Measurements from ENCODE around the gene KLHL17. TPM values are rescaled to one million over a fixed set of nuclear protein-coding genes. Genes with fewer than 3 reads are reported as not detected.

The KLHL17 gene
- total and polyA plus RNA-seq, 9 of the 15 experiments (the other 6 are each of a cell fraction or from before 2014, with no cell fraction given) = 0.14 to 84.8 (median 13.0) TPM

GRCh38 chr1:966135-966703 lies 5.8 kb downstream of the KLHL17 start, which contains the start of gene PLEKHN1:
PLEKHN1 (plus strand) TSS chr1:966482; CDS start chr1:966532, 50 bp downstream.
- POLR2A ChIA-PET = interaction anchor here (0.5 to 1.8 kb wide), 10 partner anchors 10 to 187 kb away, joined by 3 to 10 read pairs (median 3); no protein-coding TSS in a partner anchor
- FAIRE-seq (peak; percentile 75), DNase-seq (ENCODE audit: extremely low read depth in 1 of 4, low spot score in 3 of 4) (peak; percentile 63 to 75 (median 72)), ATAC-seq (peak; percentile 80)
- BruUV-seq (replicated peaks) = TSS peak; percentile 88
- 13% methylated on average over 20 of the region's 31 CpGs for WGBS (ENCODE audit: insufficient coverage, low coverage, missing lambda C conversion rate)
- no peaks in the 10 kb centered on the region for H4K20me1 ChIP-seq (replicated peaks; ENCODE audit: control insufficient read depth, insufficient read depth, low read length)
- no peaks in the 10 kb centered on the region; a peak in 1 of 5 replicates for H3K27me3 ChIP-seq (ENCODE audit: control insufficient read depth in 2 of 2, insufficient read depth in 2 of 2, low read length in 2 of 2)
- in situ Hi-C loops (cut with MboI) (no loop called here), intact Hi-C loops (cut with micrococcal nuclease) (no loop called here)
- H3K36me3 ChIP-seq (ENCODE audit: control insufficient read depth, insufficient read depth, low read length) = peaks cover 42% of the 10 kb centered on the region; the same call in 2 of the 3 replicates
- H3K9me3 ChIP-seq (replicated peaks; ENCODE audit: control insufficient read depth, insufficient read depth, low read depth, low read length) = peaks cover 6% of the 10 kb centered on the region
- H3K9me1 ChIP-seq (ENCODE audit: control insufficient read depth, insufficient read depth, low read length) = no peaks in the 10 kb centered on the region
- peaks cover 6% of the 10 kb centered on the region; the same call in 2 of the 3 replicates for H3K79me2 ChIP-seq (ENCODE audit: control insufficient read depth, insufficient read depth, low read length)
- peak within 1 kb of the TSS; percentile 94 for H3K4me2 ChIP-seq (ENCODE audit: insufficient read depth, low read length)
- H3K9ac ChIP-seq (ENCODE audit: insufficient read depth in 1 of 2, low read depth in 2 of 2, low read length in 2 of 2) = peak within 1 kb of the TSS; percentile 64 to 90
- peaks cover 20 to 73% of the 10 kb centered on the region in 2 experiments for H3K4me1 ChIP-seq (replicated peaks in 1 of 2; ENCODE audit: control insufficient read depth in 2 of 2, insufficient read depth in 2 of 2, low read length in 2 of 2)
- peak within 1 kb of the TSS; percentile 54 for H3K4me3 ChIP-seq
- CTCF ChIA-PET (ENCODE audit: low intra/inter-chr PET ratio) = no interaction called here
- H2AFZ ChIP-seq (ENCODE audit: low read depth, low read length) = peak within 1 kb of the TSS; percentile 98
- peak within 1 kb of the TSS; percentile 71 for H3K27ac ChIP-seq (ENCODE audit: extremely low read depth, low read depth, low read length)
- no peak for TF ChIP-seq ZBTB8A (IDR thresholded peaks at IDR 0.05; ENCODE audit: partially characterized antibody)
- no peak for TF ChIP-seq GABPB2 (CRISPR knock-in tag; conservative IDR thresholded peaks at IDR 0.05)
- peak; percentile 36; the same call in 1 of the 2 replicates for TF ChIP-seq ATF3 (IDR thresholded peaks at IDR 0.05)
- no peak for TF ChIP-seq ATF3 (CRISPR knock-in tag; conservative IDR thresholded peaks at IDR 0.05)
- TF ChIP-seq SRF (CRISPR knock-in tag; IDR thresholded peaks at IDR 0.05) = no peak
- no peak for TF ChIP-seq ZBTB2 (IDR thresholded peaks at IDR 0.05)
- TF ChIP-seq NCOA1 (IDR thresholded peaks at IDR 0.05; ENCODE audit: low read depth) = no peak
- no peak for TF ChIP-seq ARID3A (IDR thresholded peaks at IDR 0.05; ENCODE audit: borderline replicate concordance, low read depth, low read length)
- no peak for TF ChIP-seq HMGN3 (IDR thresholded peaks at IDR 0.05; ENCODE audit: borderline replicate concordance, extremely low read depth, insufficient read length, low read depth, low read length)
- TF ChIP-seq ZC3H4 (CRISPR knock-in tag; IDR thresholded peaks at IDR 0.05; ENCODE audit: borderline replicate concordance) = no peak
- TF ChIP-seq ZBTB33 (CRISPR knock-in tag; IDR thresholded peaks at IDR 0.05) = no peak
- TF ChIP-seq NR2F6 (CRISPR knock-in tag; IDR thresholded peaks at IDR 0.05) = no peak
- TF ChIP-seq E2F6 (IDR thresholded peaks at IDR 0.05; ENCODE audit: borderline replicate concordance in 1 of 2, extremely low read depth in 1 of 2, insufficient read depth in 1 of 2, insufficient read length in 1 of 2, low read depth in 1 of 2, low read length in 1 of 2, poor library complexity in 1 of 2, severe bottlenecking in 1 of 2) = peak in 1 of 2 experiments; percentile 5
